Measurements from ENCODE around the gene WDR76.

GRCh38 chr15:43913941-43914340, 87.1 kb downstream of the WDR76 start:
- TF ChIP-seq CTCF (IDR thresholded peaks at IDR 0.05; ENCODE audit: low read length): no peak
- TF ChIP-seq EZH2 (IDR thresholded peaks at IDR 0.05; ENCODE audit: borderline replicate concordance, low read length): no peak
